HFFc6 (cell line): ENCODE data around the gene CNIH1. TPM values are rescaled to one million over a fixed set of nuclear protein-coding genes. Genes with fewer than 3 reads are reported as not detected.

Experiments used
- DNase-seq: peaks from one replicate; pipeline ENCODE4 v3.0.0-alpha.2; 2018
- H3K27ac Mint-ChIP-seq: 2 replicates; pipeline ENCODE4 v1.8.0; 2020; ENCODE audit warnings: mild to moderate bottlenecking, mixed read lengths
- H3K27me3 Mint-ChIP-seq: 2 replicates; pipeline ENCODE4 v1.8.0; 2021; ENCODE audit warnings: mild to moderate bottlenecking, moderate library complexity, mixed read lengths; ENCODE audit not compliant: insufficient read depth
- H3K36me3 Mint-ChIP-seq: 2 replicates; pipeline ENCODE4 v1.8.0; 2021; ENCODE audit warnings: low read depth, mixed read lengths
- H3K4me1 Mint-ChIP-seq: 2 replicates; pipeline ENCODE4 v1.8.0; 2020; ENCODE audit warnings: low read depth, mixed read lengths
- H3K4me3 Mint-ChIP-seq: 2 replicates; pipeline ENCODE4 v1.8.0; 2020; ENCODE audit warnings: mild to moderate bottlenecking, moderate library complexity, mixed read lengths
- H3K9me3 Mint-ChIP-seq: 2 replicates; pipeline ENCODE4 v1.8.0; 2020; ENCODE audit warnings: mild to moderate bottlenecking, mixed read lengths
- total RNA-seq, 6 experiments: library from RNA; stranded (reverse); fragmentation: NEBNext Ultra II Directional; extraction: Animal tissue kit (Norgen Biotek cat#: 25700); gene quantifications; 2 replicates in 1 of 6; 3 replicates in 5 of 6; pipeline ENCODE4 v1.2.3, GENCODE V29; 2021
- TF ChIP-seq, protein P1 (sequence below): fragments of 200-600 bp; sonication (generic); IDR thresholded peaks from 2 replicates; pipeline ENCODE4 v1.5.0; 2021; ENCODE audit warnings: antibody characterized with exemption, mild to moderate bottlenecking

The CNIH1 gene
- total RNA-seq, 6 experiments from 2014 or later: 158 to 212 (median 194) TPM

DNA sequence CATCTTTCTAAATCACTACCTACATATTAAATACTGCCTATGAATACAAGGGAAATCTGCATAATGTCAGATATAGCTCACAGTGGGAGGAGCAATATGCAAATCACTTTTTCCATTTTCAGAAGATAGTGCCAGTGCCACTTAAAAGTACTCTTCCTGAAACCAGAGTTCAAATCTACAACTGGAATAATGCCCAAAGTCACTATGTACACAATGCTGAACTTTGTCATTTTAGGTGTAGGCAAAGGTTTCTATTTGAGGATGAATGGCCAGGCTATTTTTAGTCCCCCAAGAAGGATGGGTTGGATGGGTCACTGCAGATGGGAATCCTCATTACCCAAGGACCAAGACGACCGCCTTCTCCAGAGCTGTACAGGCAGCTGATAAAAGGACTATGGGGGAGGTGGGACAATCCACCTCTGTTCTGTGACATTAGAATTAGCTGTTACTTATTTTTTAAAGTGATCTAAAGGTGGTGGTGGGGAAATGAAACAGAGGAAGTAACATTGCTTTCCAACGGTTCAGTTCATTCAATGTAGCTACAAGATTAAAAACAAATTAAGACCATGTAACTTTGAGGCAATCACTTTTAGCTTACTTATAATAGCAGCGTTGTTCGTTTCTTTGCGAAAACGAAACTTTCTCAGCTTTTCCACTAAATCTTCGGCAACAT lies 42.0 kb upstream of the CNIH1 start:
- Mint-ChIP-seq H3K27ac (peak overlapping the region; percentile 17; the same call in 1 of the 2 replicates), H3K27me3 (no peaks in the 10 kb centered on the region; the same call in 1 of the 2 replicates), H3K9me3 (no peaks in the 10 kb centered on the region), H3K36me3 (peaks cover 54% of the 10 kb centered on the region), H3K4me3 (no peak overlapping the region), H3K4me1 (peaks cover 66% of the 10 kb centered on the region)
- DNase-seq: no peak
- TF ChIP-seq, protein P1, sequence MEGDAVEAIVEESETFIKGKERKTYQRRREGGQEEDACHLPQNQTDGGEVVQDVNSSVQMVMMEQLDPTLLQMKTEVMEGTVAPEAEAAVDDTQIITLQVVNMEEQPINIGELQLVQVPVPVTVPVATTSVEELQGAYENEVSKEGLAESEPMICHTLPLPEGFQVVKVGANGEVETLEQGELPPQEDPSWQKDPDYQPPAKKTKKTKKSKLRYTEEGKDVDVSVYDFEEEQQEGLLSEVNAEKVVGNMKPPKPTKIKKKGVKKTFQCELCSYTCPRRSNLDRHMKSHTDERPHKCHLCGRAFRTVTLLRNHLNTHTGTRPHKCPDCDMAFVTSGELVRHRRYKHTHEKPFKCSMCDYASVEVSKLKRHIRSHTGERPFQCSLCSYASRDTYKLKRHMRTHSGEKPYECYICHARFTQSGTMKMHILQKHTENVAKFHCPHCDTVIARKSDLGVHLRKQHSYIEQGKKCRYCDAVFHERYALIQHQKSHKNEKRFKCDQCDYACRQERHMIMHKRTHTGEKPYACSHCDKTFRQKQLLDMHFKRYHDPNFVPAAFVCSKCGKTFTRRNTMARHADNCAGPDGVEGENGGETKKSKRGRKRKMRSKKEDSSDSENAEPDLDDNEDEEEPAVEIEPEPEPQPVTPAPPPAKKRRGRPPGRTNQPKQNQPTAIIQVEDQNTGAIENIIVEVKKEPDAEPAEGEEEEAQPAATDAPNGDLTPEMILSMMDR: no peak

DNA sequence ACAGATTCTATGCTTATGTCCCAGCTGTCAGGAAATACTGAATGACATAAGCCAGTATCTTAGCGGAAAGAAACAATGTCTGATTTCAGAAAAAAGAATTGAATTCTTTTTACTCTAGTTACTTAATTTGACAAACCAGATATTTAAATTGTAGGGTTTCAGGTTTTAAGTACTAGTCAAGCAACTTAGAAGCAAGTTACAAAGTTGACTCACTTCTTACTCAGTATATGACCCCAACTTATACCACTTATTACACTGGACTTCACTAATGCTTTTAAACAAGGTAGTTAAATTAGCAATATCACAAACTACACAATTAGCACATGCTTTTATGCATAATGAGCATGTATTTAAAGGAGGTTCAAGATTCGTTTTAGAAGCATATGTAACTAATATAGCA lies 40.5 kb upstream of the CNIH1 start:
- peaks cover 52% of the 10 kb centered on the region for H3K36me3 Mint-ChIP-seq
- TF ChIP-seq, protein P1: no peak
- H3K27ac Mint-ChIP-seq: no peak overlapping the region

DNA sequence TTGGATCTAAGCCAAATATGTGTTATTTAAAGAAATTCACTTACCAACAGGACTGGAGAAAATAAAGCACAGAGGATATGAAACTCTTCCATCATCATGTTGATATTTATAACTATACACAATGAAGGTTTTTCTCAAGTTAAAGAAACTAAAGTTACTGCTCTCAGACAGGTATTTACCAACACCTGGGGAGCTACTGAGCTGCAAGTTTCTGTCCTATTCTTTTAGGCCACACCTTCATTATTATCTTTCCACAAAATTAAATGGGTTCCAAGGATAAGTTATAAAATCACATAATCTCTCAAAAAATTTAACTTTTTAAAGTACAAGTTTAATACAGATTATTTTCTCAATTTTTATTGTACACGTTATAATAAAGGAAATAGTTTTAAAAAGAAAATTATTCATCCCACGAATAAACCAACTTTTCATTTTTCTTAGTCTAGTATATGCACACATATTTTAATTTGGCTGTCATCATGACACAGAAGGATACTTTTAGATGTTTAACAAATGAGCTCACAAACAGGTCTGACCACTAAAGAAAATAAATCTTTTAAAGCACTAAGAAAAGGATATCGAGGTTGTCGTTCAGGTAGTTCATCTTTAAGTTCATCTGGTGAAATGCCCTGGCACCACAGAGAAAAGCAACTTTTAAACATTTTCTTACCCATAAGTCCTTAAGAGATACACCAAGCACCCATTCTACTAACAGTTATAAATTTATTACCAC lies 39.8 kb upstream of the CNIH1 start:
- Mint-ChIP-seq H3K4me3 (no peak overlapping the region; the same call in 1 of the 2 replicates), H3K27ac (peak overlapping the region; percentile 33; the same call in 1 of the 2 replicates), H3K9me3 (no peaks in the 10 kb centered on the region), H3K27me3 (no peaks in the 10 kb centered on the region; the same call in 1 of the 2 replicates), H3K4me1 (peaks cover 50% of the 10 kb centered on the region), H3K36me3 (peaks cover 52% of the 10 kb centered on the region)
- TF ChIP-seq, protein P1: no peak
- DNase-seq: no peak

More for the DNA sequence above, 40.5 kb upstream of the CNIH1 start:
- DNase-seq: no peak
- Mint-ChIP-seq H3K27me3 (no peaks in the 10 kb centered on the region; the same call in 1 of the 2 replicates), H3K4me1 (peaks cover 57% of the 10 kb centered on the region), H3K4me3 (no peak overlapping the region; the same call in 1 of the 2 replicates), H3K9me3 (no peaks in the 10 kb centered on the region)

DNA sequence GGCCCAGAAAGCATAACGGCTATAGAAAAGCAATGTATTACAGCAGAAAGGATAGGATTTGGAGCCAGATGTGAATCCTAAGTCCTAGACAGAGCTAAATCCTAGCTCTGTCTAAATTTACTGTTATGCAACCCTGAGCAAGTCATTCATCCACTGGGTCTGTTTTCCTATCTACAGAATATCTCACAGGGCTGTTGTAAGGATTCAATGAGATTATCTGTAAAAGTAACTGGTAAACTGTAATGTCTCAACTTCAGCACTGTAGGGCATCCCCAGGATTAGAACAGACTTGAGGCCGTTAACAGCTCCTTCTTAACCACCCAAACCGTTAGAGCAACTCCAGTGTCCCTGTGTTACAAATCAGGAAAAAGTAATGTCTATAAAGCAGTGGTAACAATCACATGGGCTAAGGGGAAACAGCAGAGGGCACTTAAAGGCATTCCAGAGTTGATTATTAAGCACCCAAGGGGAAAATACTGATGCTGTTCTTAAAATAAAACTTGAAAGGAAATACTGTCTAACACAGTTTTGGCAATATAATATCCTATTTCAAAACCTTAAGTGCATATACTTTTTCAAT lies 37.6 kb upstream of the CNIH1 start:
- H3K4me3 Mint-ChIP-seq: no peak overlapping the region
- no peaks in the 10 kb centered on the region; the same call in 1 of the 2 replicates for H3K27me3 Mint-ChIP-seq
- peaks cover 48% of the 10 kb centered on the region for H3K36me3 Mint-ChIP-seq
- TF ChIP-seq, protein P1: no peak
- no peak for DNase-seq
- no peaks in the 10 kb centered on the region for H3K9me3 Mint-ChIP-seq
- H3K27ac Mint-ChIP-seq: peak overlapping the region; percentile 38; the same call in 1 of the 2 replicates
- peaks cover 35% of the 10 kb centered on the region for H3K4me1 Mint-ChIP-seq

DNA sequence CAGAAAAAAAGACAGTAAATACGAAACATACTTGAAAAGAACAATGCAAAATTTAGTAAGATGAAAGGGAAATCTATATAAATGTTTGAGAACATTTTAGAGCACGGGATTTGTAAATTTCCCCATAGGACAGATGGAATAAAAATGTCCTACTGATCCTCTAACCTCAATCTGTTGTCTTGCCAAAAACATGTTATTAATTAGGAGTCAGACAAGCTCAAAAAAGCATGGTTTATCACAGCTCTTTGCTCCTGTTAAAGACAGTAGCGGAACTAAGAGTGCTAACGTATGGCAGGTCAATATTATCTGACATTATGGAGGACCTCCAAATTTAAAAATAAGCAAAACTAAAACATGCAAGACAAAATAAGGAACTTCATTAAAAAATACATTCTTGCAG lies 34.7 kb upstream of the CNIH1 start:
- Mint-ChIP-seq H3K27ac (peak overlapping the region; percentile 58), H3K36me3 (peaks cover 46% of the 10 kb centered on the region), H3K4me1 (peaks cover 7% of the 10 kb centered on the region), H3K9me3 (no peaks in the 10 kb centered on the region), H3K27me3 (no peaks in the 10 kb centered on the region; the same call in 1 of the 2 replicates), H3K4me3 (no peak overlapping the region)
- TF ChIP-seq, protein P1: no peak
- no peak for DNase-seq
